Common myeloid progenitor, CD34-positive (primary cell): ENCODE data around the gene DHRS12.

ENCODE experiments used
- CTCF ChIA-PET: fragments of 350-600 bp; sonication (Branson Sonifier 250); formaldehyde crosslinking; loops from one replicate; lab custom pipeline; 2021; ENCODE audit warnings: antibody characterized with exemption; lab: Charles Lee
- POLR2A ChIA-PET: fragments of 350-600 bp; sonication (Branson Sonifier 250); formaldehyde crosslinking; loops from one replicate; lab custom pipeline; 2021; ENCODE audit warnings: antibody characterized with exemption; lab: Charles Lee
- DNase-seq, 3 donors: peaks; one replicate each; pipeline versions ENCODE4 v3.0.0 to v3.0.0-alpha.2; 2013
- H3K27ac ChIP-seq, 2 experiments: 1 replicate in 1 of 2; 2 replicates in 1 of 2; pipeline ENCODE4 v1.7.0; 2013; ENCODE audit warnings: inconsistent platforms in 2 of 2, low read length in 2 of 2, mild to moderate bottlenecking in 2 of 2, low read depth in 1 of 2, moderate library complexity in 1 of 2; ENCODE audit not compliant: severe bottlenecking in 2 of 2, insufficient read depth in 1 of 2, poor library complexity in 1 of 2
- H3K27me3 ChIP-seq, 5 experiments: replicated peaks in 2 of 5; 1 replicate in 3 of 5; 2 replicates in 2 of 5; pipeline versions ENCODE4 v1.6.1 to v1.7.0; 2013; ENCODE audit warnings: low read length in 4 of 5, mild to moderate bottlenecking in 2 of 5, moderate library complexity in 2 of 5, inconsistent platforms in 1 of 5; ENCODE audit not compliant: insufficient read depth in 5 of 5, control insufficient read depth in 4 of 5
- H3K36me3 ChIP-seq, 4 experiments: 1 replicate in 2 of 4; 2 replicates in 2 of 4; pipeline versions ENCODE4 v1.6.1 to v1.7.0; 2013; ENCODE audit warnings: low read length in 3 of 4, control low read depth in 1 of 4, mild to moderate bottlenecking in 1 of 4; ENCODE audit not compliant: control insufficient read depth in 4 of 4, insufficient read depth in 4 of 4
- H3K4me1 ChIP-seq, 4 experiments: 1 replicate in 3 of 4; 2 replicates in 1 of 4; pipeline versions ENCODE4 v1.6.1 to v1.7.1; 2013; ENCODE audit warnings: low read length in 3 of 4, mild to moderate bottlenecking in 3 of 4, control low read depth in 1 of 4, inconsistent platforms in 1 of 4, moderate library complexity in 1 of 4; ENCODE audit not compliant: control insufficient read depth in 4 of 4, insufficient read depth in 4 of 4; ENCODE audit errors: control extremely low read depth in 1 of 4
- H3K4me3 ChIP-seq, 7 experiments: 1 replicate in 4 of 7; 2 replicates in 3 of 7; pipeline versions ENCODE4 v1.5.1 to v1.7.0; 2013; ENCODE audit warnings: mild to moderate bottlenecking in 7 of 7, low read length in 6 of 7, moderate library complexity in 6 of 7, inconsistent platforms in 2 of 7, low read depth in 2 of 7, control low read depth in 1 of 7; ENCODE audit not compliant: insufficient read depth in 4 of 7, control insufficient read depth in 1 of 7; ENCODE audit errors: extremely low read depth in 1 of 7
- H3K9me3 ChIP-seq, 5 experiments: 1 replicate in 4 of 5; 2 replicates in 1 of 5; pipeline versions ENCODE4 v1.6.1 to v1.7.1; 2013; ENCODE audit warnings: low read length in 4 of 5, mild to moderate bottlenecking in 2 of 5, inconsistent platforms in 1 of 5, low read depth in 1 of 5, moderate library complexity in 1 of 5; ENCODE audit not compliant: control insufficient read depth in 4 of 5, insufficient read depth in 2 of 5; ENCODE audit errors: control extremely low read depth in 1 of 5
- whole genome bisulfite sequencing: methylation state at CpG from one replicate; pipeline ENCODE4 v1.1.5; 2013; ENCODE audit not compliant: insufficient coverage; 5-methylcytosine and 5-hydroxymethylcytosine counted together

The DHRS12 gene

GRCh38 chr13:51823863-51824262 is 19.9 kb upstream of the DHRS12 start:
- Histone ChIP-seq H3K4me1 (peaks cover 54 to 81% (median 70%) of the 10 kb centered on the region in 4 experiments), H3K27me3 (no peaks in the 10 kb centered on the region), H3K9me3 (no peaks in the 10 kb centered on the region), H3K27ac (no peak overlapping the region), H3K4me3 (no peak overlapping the region), H3K36me3 (no peaks in the 10 kb centered on the region)
- POLR2A ChIA-PET, result no interaction called here
- WGBS, result 100% methylated on average over 1 of the region's 2 CpGs
- CTCF ChIA-PET, result interaction anchor here (1.5 to 7.5 kb wide), 3 partner anchors 9 to 11 kb away, joined by 3 to 58 read pairs (median 51); no protein-coding TSS in a partner anchor
- DNase-seq, result no peak

- Histone ChIP-seq H3K27me3 (no peaks in the 10 kb centered on the region), H3K4me3 (no peak overlapping the region), H3K4me1 (peaks cover 50 to 78% (median 67%) of the 10 kb centered on the region in 4 experiments), H3K27ac (no peak overlapping the region), H3K9me3 (no peaks in the 10 kb centered on the region), H3K36me3 (no peaks in the 10 kb centered on the region)
- 91% methylated on average over 2 of the region's 2 CpGs for WGBS
- POLR2A ChIA-PET, result no interaction called here
- CTCF ChIA-PET, result interaction anchor here (1.5 to 7.5 kb wide), 3 partner anchors 9 to 11 kb away, joined by 3 to 58 read pairs (median 51); no protein-coding TSS in a partner anchor
- no peak for DNase-seq
Observed at GRCh38 chr13:51823359-51823758, 19.4 kb upstream of the DHRS12 start.

GRCh38 chr13:51822106-51822815 is 18.3 kb upstream of the DHRS12 start:
- Histone ChIP-seq H3K4me3 (peak overlapping the region in 2 of 7 experiments; percentile 19 to 46), H3K36me3 (no peaks in the 10 kb centered on the region), H3K9me3 (no peaks in the 10 kb centered on the region), H3K27me3 (no peaks in the 10 kb centered on the region), H3K27ac (no peak overlapping the region), H3K4me1 (peaks cover 46 to 68% (median 59%) of the 10 kb centered on the region in 4 experiments)
- ChIA-PET CTCF (interaction anchor here (1.2 to 6.5 kb wide), 6 partner anchors 10 to 28 kb away, joined by 3 to 51 read pairs (median 4); no protein-coding TSS in a partner anchor), POLR2A (no interaction called here)
- DNase-seq, result peak in 2 of 3 donors; percentile 83 to 90
- WGBS, result 30% methylated on average over 8 of the region's 13 CpGs

- no peaks in the 10 kb centered on the region for H3K27me3 ChIP-seq
- DNase-seq, result peak; percentile 63 to 94 (median 91)
- no peak overlapping the region for H3K27ac ChIP-seq
- no peaks in the 10 kb centered on the region for H3K36me3 ChIP-seq
- 0% methylated on average over 1 of the region's 2 CpGs for WGBS
- CTCF ChIA-PET, result interaction anchor here (1.4 to 6.5 kb wide), 5 partner anchors 11 to 74 kb away, joined by 3 to 51 read pairs (median 4); no protein-coding TSS in a partner anchor
- H3K4me3 ChIP-seq, result peak overlapping the region in 1 of 7 experiments; percentile 19
- H3K4me1 ChIP-seq, result peaks cover 44 to 61% (median 52%) of the 10 kb centered on the region in 4 experiments
- POLR2A ChIA-PET, result no interaction called here
- H3K9me3 ChIP-seq, result no peaks in the 10 kb centered on the region
Observed at GRCh38 chr13:51821606-51822005, 17.6 kb upstream of the DHRS12 start.

- 97% methylated on average over 4 of the region's 4 CpGs for WGBS
- POLR2A ChIA-PET, result interaction anchor here (0.5 kb wide), 1 partner anchor 352 kb away, joined by 6 read pairs; no protein-coding TSS in a partner anchor
- peaks cover 41 to 51% (median 43%) of the 10 kb centered on the region in 4 experiments for H3K4me1 ChIP-seq
- no peak overlapping the region for H3K4me3 ChIP-seq
- no peak overlapping the region for H3K27ac ChIP-seq
- DNase-seq, result no peak
- no peaks in the 10 kb centered on the region for H3K9me3 ChIP-seq
- CTCF ChIA-PET, result interaction anchor here (0.7 to 6.5 kb wide), 6 partner anchors 9 to 377 kb away, joined by 3 to 51 read pairs (median 4); no protein-coding TSS in a partner anchor
- H3K27me3 ChIP-seq, result no peaks in the 10 kb centered on the region
- no peaks in the 10 kb centered on the region for H3K36me3 ChIP-seq
Observed at GRCh38 chr13:51820016-51820597, 16.1 kb upstream of the DHRS12 start.

- no peak for DNase-seq
- no peak overlapping the region for H3K4me3 ChIP-seq
- H3K9me3 ChIP-seq, result no peaks in the 10 kb centered on the region
- H3K4me1 ChIP-seq, result peaks cover 37 to 49% (median 41%) of the 10 kb centered on the region in 4 experiments
- H3K27ac ChIP-seq, result no peak overlapping the region
- ChIA-PET CTCF (interaction anchor here (0.9 to 6.5 kb wide), 3 partner anchors 10 to 14 kb away, joined by 4 to 51 read pairs (median 5); no protein-coding TSS in a partner anchor), POLR2A (interaction anchor here (0.5 kb wide), 1 partner anchor 352 kb away, joined by 6 read pairs; no protein-coding TSS in a partner anchor)
- WGBS, result 95% methylated on average over 2 of the region's 3 CpGs
- no peaks in the 10 kb centered on the region for H3K36me3 ChIP-seq
- H3K27me3 ChIP-seq, result no peaks in the 10 kb centered on the region
Observed at GRCh38 chr13:51819544-51819943, 15.6 kb upstream of the DHRS12 start.
